T-helper 2 cell treated with Interferon-gamma antibody and Interleukin-4, amounts not matched to agents 5 μg/mL and 100 μg/mL, for 36 hours (primary cell): Measurements from ENCODE around the gene GDF9.

ENCODE experiments used
- DNase-seq: peaks from one replicate; pipeline ENCODE4 v3.0.0; 2021; ENCODE audit warnings: low spot score
- H3K27ac Mint-ChIP-seq: one replicate; pipeline ENCODE4 v1.8.0; 2021; ENCODE audit warnings: mild to moderate bottlenecking, mixed read lengths
- H3K27me3 Mint-ChIP-seq: one replicate; pipeline ENCODE4 v1.8.0; 2021; ENCODE audit warnings: low read depth, mixed read lengths
- H3K36me3 Mint-ChIP-seq: one replicate; pipeline ENCODE4 v1.8.0; 2021; ENCODE audit warnings: low read depth, mixed read lengths
- H3K4me1 Mint-ChIP-seq: one replicate; pipeline ENCODE4 v1.8.0; 2021; ENCODE audit warnings: low read depth, mixed read lengths
- H3K4me3 Mint-ChIP-seq: one replicate; pipeline ENCODE4 v1.8.0; 2022; ENCODE audit warnings: mild to moderate bottlenecking, moderate library complexity, mixed read lengths
- H3K9me3 Mint-ChIP-seq: one replicate; pipeline ENCODE4 v1.8.0; 2021; ENCODE audit warnings: mixed read lengths

GDF9 gene

GRCh38 chr5:132813599-132814502, 52.4 kb downstream of the GDF9 start:
- Mint-ChIP-seq H3K4me1 (peaks cover 10% of the 10 kb centered on the region), H3K27ac (no peak overlapping the region), H3K36me3 (no peaks in the 10 kb centered on the region), H3K9me3 (no peaks in the 10 kb centered on the region), H3K4me3 (no peak overlapping the region), H3K27me3 (peaks cover 70% of the 10 kb centered on the region)
- DNase-seq, result no peak

GRCh38 chr5:132812781-132813598, 53.3 kb downstream of the GDF9 start, which contains the start of gene SOWAHA:
SOWAHA (plus strand) TSS chr5:132813302; CDS start chr5:132813622, 320 bp downstream.
- H3K4me1 Mint-ChIP-seq, result peaks cover 10% of the 10 kb centered on the region
- H3K4me3 Mint-ChIP-seq, result peak within 1 kb of the TSS; percentile 73
- no peaks in the 10 kb centered on the region for H3K36me3 Mint-ChIP-seq
- peaks cover 69% of the 10 kb centered on the region for H3K27me3 Mint-ChIP-seq
- no peak for DNase-seq
- H3K27ac Mint-ChIP-seq, result no peak within 1 kb of the TSS
- no peaks in the 10 kb centered on the region for H3K9me3 Mint-ChIP-seq

GRCh38 chr5:132812123-132812765, 54.0 kb downstream of the GDF9 start:
- H3K9me3 Mint-ChIP-seq, result no peaks in the 10 kb centered on the region
- no peaks in the 10 kb centered on the region for H3K36me3 Mint-ChIP-seq
- H3K4me3 Mint-ChIP-seq, result peak overlapping the region; percentile 73

More at GRCh38 chr5:132812123-132812765, 54.0 kb downstream of the GDF9 start:
- no peak for DNase-seq
- Mint-ChIP-seq H3K4me1 (peaks cover 10% of the 10 kb centered on the region), H3K27ac (no peak overlapping the region), H3K27me3 (peaks cover 69% of the 10 kb centered on the region)
